ENCODE results near the gene SLC2A6. TPM values are rescaled to one million over a fixed set of nuclear protein-coding genes. Genes with fewer than 3 reads are reported as not detected.

The SLC2A6 gene
- polyA plus RNA-seq, 1 of the 3 experiments (the other 2 are of a cell fraction), result 5.2 TPM

GRCh38 chr9:133429641-133430161, 49.2 kb downstream of the SLC2A6 start:
- H3K27ac ChIP-seq (ENCODE audit: low read depth in 2 of 2, low read length in 1 of 2), result no peak overlapping the region
- H3K9me3 ChIP-seq, result no peaks in the 10 kb centered on the region
- H3K4me2 ChIP-seq, result no peak overlapping the region
- no peaks in the 10 kb centered on the region for H3K4me1 ChIP-seq (ENCODE audit: control insufficient read depth in 1 of 2, insufficient read depth in 2 of 2, low read depth in 1 of 2, low read length in 1 of 2)
- 88% methylated on average over 25 of the region's 49 CpGs for WGBS (ENCODE audit: low lambda C conversion rate)
- H2AFZ ChIP-seq (ENCODE audit: low read depth), result no peak overlapping the region
- peak; percentile 75 for DNase-seq
- no peaks in the 10 kb centered on the region for H3F3A ChIP-seq (replicated peaks; ENCODE audit: insufficient read depth)
- no peaks in the 10 kb centered on the region for H3K79me2 ChIP-seq (ENCODE audit: insufficient read depth)
- TF ChIP-seq, protein P1, sequence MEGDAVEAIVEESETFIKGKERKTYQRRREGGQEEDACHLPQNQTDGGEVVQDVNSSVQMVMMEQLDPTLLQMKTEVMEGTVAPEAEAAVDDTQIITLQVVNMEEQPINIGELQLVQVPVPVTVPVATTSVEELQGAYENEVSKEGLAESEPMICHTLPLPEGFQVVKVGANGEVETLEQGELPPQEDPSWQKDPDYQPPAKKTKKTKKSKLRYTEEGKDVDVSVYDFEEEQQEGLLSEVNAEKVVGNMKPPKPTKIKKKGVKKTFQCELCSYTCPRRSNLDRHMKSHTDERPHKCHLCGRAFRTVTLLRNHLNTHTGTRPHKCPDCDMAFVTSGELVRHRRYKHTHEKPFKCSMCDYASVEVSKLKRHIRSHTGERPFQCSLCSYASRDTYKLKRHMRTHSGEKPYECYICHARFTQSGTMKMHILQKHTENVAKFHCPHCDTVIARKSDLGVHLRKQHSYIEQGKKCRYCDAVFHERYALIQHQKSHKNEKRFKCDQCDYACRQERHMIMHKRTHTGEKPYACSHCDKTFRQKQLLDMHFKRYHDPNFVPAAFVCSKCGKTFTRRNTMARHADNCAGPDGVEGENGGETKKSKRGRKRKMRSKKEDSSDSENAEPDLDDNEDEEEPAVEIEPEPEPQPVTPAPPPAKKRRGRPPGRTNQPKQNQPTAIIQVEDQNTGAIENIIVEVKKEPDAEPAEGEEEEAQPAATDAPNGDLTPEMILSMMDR (IDR thresholded peaks at IDR 0.05), result peak; percentile 20; the same call in 1 of the 2 replicates
- no peak for TF ChIP-seq CHD2 (IDR thresholded peaks at IDR 0.05; ENCODE audit: low read length, partially characterized antibody)
- ChIA-PET CTCF (interaction anchor here (0.7 to 0.9 kb wide), 2 partner anchors 24 to 30 kb away, joined by 3 read pairs; partner anchors contain the start of gene CACFD1), POLR2A (no interaction called here)
- H4K20me1 ChIP-seq (ENCODE audit: insufficient read depth), result no peaks in the 10 kb centered on the region
- no peaks in the 10 kb centered on the region for H3K27me3 ChIP-seq (ENCODE audit: insufficient read depth)
- no peaks in the 10 kb centered on the region for H3K9me2 ChIP-seq
- H3K4me3 ChIP-seq (ENCODE audit: low read depth in 2 of 2, low read length in 1 of 2), result no peak overlapping the region
- H3K9ac ChIP-seq, result no peak overlapping the region
- no peaks in the 10 kb centered on the region for H3K36me3 ChIP-seq (replicated peaks in 1 of 2; ENCODE audit: control insufficient read depth in 1 of 2, insufficient read depth in 2 of 2, low read length in 1 of 2)

DNA sequence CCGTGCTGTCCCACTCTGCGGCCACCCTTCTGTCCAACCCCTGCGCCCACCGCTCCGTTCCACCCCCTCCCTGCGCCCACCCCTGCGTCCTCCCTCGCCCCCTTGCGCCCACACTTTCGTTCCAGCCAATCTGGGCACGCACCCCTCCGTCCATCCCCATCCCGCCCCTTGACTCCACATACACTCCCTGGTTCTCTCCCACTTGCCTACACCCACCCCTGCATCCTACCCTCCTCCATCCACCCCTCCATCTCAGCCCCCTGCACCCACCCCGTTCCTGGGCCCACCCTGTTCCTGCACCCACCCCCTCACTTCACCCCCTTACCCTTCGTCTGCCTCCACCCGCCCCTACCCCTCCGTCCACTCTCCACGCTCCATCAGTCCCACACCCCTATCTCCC, 49.7 kb downstream of the SLC2A6 start:
- TF ChIP-seq TAF1 (IDR thresholded peaks at IDR 0.05; ENCODE audit: borderline replicate concordance, low read depth, low read length) (no peak), ZBTB33 (IDR thresholded peaks at IDR 0.05; ENCODE audit: borderline replicate concordance, low read depth) (no peak), MEF2A (IDR thresholded peaks at IDR 0.05; ENCODE audit: borderline replicate concordance, low read depth) (no peak), POLR2AphosphoS5 (IDR thresholded peaks at IDR 0.05; ENCODE audit: low read depth, low read length) (no peak), TEAD4 (IDR thresholded peaks at IDR 0.05; ENCODE audit: borderline replicate concordance, insufficient read depth) (no peak), JUND (IDR thresholded peaks at IDR 0.05) (no peak), GATA2 (CRISPR knock-in tag; IDR thresholded peaks at IDR 0.05) (no peak), USF2 (IDR thresholded peaks at IDR 0.05; ENCODE audit: borderline replicate concordance, low read depth, low read length) (no peak), RFX5 (IDR thresholded peaks at IDR 0.05; ENCODE audit: low read length) (no peak), SIN3A (IDR thresholded peaks at IDR 0.05; ENCODE audit: borderline replicate concordance, low read depth, low read length) (no peak)
- TF ChIP-seq, protein P2, sequence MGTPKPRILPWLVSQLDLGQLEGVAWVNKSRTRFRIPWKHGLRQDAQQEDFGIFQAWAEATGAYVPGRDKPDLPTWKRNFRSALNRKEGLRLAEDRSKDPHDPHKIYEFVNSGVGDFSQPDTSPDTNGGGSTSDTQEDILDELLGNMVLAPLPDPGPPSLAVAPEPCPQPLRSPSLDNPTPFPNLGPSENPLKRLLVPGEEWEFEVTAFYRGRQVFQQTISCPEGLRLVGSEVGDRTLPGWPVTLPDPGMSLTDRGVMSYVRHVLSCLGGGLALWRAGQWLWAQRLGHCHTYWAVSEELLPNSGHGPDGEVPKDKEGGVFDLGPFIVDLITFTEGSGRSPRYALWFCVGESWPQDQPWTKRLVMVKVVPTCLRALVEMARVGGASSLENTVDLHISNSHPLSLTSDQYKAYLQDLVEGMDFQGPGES (IDR thresholded peaks at IDR 0.05; ENCODE audit: low read depth, low read length), result no peak
- TF ChIP-seq, protein P3, sequence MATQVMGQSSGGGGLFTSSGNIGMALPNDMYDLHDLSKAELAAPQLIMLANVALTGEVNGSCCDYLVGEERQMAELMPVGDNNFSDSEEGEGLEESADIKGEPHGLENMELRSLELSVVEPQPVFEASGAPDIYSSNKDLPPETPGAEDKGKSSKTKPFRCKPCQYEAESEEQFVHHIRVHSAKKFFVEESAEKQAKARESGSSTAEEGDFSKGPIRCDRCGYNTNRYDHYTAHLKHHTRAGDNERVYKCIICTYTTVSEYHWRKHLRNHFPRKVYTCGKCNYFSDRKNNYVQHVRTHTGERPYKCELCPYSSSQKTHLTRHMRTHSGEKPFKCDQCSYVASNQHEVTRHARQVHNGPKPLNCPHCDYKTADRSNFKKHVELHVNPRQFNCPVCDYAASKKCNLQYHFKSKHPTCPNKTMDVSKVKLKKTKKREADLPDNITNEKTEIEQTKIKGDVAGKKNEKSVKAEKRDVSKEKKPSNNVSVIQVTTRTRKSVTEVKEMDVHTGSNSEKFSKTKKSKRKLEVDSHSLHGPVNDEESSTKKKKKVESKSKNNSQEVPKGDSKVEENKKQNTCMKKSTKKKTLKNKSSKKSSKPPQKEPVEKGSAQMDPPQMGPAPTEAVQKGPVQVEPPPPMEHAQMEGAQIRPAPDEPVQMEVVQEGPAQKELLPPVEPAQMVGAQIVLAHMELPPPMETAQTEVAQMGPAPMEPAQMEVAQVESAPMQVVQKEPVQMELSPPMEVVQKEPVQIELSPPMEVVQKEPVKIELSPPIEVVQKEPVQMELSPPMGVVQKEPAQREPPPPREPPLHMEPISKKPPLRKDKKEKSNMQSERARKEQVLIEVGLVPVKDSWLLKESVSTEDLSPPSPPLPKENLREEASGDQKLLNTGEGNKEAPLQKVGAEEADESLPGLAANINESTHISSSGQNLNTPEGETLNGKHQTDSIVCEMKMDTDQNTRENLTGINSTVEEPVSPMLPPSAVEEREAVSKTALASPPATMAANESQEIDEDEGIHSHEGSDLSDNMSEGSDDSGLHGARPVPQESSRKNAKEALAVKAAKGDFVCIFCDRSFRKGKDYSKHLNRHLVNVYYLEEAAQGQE (IDR thresholded peaks at IDR 0.05; ENCODE audit: low read depth, low read length), result no peak
- no peak overlapping the region for H3K4me3 ChIP-seq (ENCODE audit: low read depth in 2 of 2, low read length in 1 of 2)
- ChIA-PET POLR2A (no interaction called here), CTCF (no interaction called here)
- no peaks in the 10 kb centered on the region for H3K9me2 ChIP-seq
- no peak for DNase-seq
- H3K9me3 ChIP-seq, result no peaks in the 10 kb centered on the region
- H4K20me1 ChIP-seq (ENCODE audit: insufficient read depth), result no peaks in the 10 kb centered on the region
- no peak overlapping the region for H2AFZ ChIP-seq (ENCODE audit: low read depth)
- H3K4me2 ChIP-seq, result no peak overlapping the region
- no peaks in the 10 kb centered on the region for H3K79me2 ChIP-seq (ENCODE audit: insufficient read depth)
- H3K4me1 ChIP-seq (ENCODE audit: control insufficient read depth in 1 of 2, insufficient read depth in 2 of 2, low read depth in 1 of 2, low read length in 1 of 2), result no peaks in the 10 kb centered on the region
- H3K9ac ChIP-seq, result no peak overlapping the region
- H3K27ac ChIP-seq (ENCODE audit: low read depth in 2 of 2, low read length in 1 of 2), result no peak overlapping the region
- no peaks in the 10 kb centered on the region for H3K27me3 ChIP-seq (ENCODE audit: insufficient read depth)
- 88% methylated on average over 18 of the region's 18 CpGs for WGBS (ENCODE audit: low lambda C conversion rate)
- no peaks in the 10 kb centered on the region for H3F3A ChIP-seq (replicated peaks; ENCODE audit: insufficient read depth)
- no peaks in the 10 kb centered on the region for H3K36me3 ChIP-seq (replicated peaks in 1 of 2; ENCODE audit: control insufficient read depth in 1 of 2, insufficient read depth in 2 of 2, low read length in 1 of 2)

Measured in SK-N-SH (cell line).